Measurements from ENCODE around the gene TMEM108.

TMEM108 gene

DNA sequence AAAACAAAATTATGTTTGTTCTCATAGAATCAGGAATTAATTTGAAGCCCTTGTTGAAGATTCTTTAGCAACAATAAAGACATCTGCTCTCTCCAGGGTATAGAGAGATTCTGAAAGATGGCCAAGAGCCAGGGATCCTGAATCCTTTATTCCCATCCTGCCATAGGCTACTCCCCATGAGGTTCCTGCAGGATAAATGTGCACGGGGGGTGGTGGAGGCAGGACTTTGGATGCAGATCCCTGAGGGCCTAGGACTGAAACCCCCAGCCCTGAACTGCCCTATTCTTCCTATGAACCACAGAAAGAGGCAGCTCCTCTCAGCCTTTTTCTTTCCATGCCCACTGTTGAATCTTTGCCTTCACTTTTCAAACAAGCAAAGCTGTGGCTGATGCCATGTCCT is 17.1 kb downstream of the TMEM108 start:
- no peak for DNase-seq

DNA sequence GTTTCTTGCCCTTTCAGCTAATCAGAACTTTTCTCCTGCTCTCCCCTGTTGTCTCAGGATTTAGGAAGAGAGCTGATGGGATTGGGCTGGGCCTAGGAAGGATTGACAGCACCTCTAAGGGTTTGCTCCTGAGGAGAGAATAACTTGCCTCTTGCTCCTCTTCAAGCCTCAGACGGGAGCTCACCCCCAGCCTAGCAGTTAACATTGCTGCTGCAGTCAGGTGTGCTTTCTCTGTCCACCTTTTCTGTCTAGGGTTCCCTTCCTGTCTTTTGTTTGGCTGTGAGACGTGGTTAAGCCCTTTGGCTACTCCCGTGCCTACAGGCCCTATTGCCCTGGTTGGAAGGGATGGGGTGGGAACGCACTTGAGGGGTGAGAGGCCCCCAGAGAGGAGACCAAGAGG is 20.1 kb downstream of the TMEM108 start:
- DNase-seq: no peak

DNA sequence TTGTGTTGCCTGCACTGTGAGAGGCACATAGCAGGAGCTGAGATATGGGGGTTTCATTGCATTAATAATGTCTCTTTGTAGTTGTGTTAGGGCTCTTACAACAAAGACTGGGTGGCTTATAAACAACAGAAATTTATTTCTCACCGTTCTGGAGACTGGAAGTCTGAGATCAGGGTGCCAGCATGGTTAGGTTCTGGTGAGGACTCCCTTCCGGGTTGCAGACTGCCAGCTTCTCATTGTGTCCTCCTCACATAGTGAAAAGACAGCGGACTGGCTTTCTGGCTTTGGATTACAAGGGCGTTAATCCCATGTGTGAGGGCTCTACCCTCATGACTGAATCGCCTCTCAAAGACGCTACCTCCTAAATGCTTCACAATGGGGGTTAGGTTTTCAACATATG is 20.6 kb downstream of the TMEM108 start:
- DNase-seq: no peak

DNA sequence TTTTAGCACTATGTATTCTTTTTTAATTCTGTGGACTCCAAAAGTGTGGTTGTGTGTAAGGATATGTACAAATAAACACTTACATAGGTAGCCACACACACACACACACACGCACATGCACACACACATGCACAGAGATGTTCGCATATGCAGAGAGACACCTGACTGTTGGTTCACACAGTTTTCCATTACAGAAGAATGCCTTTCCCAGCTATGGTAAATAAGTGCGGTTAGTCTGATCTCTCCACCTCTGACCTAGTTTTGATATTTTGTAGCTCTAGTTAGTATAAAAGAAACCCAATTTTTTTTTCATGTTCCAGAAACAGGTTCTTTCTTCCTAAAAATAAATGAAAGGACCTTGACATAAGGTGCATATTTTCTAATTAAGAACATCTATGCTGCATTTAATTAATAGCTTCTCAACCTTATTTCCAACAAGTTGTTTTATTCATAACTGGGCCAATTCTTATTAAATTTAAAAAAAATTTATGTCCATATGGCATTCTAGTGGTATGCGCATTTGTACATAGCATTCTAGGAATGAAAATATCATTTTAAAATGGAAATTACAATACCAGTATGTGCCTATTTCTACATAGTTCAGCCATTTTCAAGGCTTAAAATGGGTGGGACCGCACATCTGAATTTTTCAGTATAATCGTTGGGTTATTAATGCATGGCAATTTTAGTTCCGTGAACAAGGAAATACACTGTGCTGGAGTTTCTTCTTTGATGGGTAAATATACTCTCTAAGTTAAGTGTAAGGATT is 27.2 kb downstream of the TMEM108 start:
- DNase-seq: no peak

DNA sequence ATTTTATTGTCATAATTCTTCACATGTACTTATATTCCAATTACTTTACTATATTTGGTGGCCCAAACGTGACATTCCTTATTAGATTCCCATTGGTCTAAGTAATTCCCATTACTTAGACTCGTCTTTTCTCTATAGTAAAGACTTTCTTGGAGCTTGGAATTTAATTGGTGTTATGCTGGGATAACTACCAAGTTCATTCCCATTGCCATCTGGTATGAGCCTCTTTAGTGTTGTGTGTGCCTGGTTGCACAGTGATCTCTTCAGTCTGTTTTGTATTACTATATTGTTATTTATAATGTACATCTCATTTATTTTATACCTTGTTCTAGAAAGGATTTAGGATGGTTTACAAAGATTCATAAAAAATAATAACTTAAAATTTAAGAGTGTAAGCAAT is 27.8 kb downstream of the TMEM108 start:
- DNase-seq: no peak

DNA sequence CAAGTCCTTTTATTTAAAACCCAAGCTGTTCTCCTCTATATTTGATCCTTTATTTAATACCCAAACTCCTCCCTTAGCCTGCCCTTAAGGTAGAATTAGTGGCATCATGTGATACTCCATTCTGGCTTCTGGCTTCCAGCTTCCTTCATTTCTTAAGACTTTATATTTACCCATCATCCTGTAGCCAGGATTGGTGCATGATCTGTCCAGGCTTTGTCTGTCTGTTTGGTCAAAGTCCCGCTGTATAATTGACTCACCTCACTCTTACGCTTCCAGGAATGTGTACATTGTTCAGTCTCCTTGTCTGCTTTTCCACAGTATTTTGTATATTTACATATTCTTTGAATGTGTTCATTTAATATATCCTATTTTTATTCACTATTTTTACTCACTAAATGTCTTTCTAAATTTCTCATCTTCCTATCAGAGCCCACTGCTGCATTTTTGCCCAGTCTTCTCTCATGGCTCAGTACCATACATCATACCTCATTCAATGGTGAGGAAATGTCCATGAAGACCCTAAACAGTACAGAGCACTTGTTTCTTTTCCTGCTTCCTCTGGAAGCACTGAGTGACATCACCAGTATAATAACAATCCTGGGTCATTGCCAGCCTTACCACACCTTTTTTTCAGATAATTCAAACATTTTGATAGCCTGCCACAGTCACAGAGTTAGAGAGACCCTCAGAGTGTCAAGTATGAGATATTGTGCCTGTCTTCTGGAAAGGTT is 31.5 kb downstream of the TMEM108 start:
- no peak for DNase-seq

DNA sequence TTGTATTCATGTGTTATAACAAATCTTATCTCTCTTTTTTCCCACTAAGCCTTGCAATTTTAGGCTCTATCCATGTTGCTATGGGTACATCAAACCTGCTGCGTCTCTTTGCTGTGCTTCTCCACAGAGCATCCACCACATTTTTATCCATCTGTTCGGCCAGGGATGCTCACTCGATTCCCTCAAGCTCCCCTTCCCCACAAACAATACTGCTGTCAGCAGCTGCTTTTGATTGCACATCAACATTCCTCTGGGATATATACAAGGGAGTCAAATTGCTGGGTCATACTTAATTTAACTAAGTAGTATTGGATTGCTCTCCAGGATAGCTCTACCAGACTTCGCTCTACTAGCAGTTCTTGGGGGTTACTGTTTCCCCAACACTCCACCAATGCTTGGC is 36.8 kb downstream of the TMEM108 start:
- no peak for DNase-seq

DNA sequence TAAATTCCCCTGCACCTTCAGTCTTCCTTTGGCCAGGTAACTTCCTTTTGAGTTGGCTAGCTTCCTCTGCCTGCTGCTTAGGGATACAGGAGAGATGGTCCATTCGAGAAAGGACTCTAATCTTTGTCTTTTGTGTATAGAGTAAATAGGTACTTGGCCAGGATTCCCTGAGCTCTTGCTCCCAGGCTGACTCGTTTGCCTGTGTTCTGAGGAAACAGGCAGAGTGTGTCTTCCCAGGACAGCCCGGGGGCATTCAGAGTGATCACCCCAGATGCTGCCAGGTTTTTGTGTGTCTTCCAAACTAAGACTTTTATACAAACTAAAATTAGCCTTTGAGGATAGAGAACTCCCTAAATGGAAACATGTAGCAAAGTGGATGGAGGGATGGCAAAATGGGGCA is 39.5 kb downstream of the TMEM108 start:
- no peak for DNase-seq

DNA sequence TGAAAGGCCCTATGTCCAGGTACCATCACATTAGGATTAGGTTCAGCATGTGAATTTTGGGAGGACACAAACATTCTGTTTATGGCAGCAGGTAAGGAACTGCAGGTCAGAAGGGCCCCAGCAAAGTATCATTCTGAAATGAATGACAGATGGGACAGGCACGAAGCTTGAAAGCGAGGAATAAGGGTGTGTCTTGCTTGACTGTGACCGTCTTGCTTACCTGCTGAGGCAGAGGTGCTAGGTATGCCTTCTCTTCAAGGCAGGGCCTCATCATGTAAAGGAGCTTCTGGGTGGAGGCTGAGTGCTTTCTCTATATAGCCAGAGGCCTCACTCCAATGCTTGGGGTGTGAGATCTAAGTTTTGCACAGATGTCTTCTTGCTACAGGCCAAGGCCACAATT is 41.4 kb downstream of the TMEM108 start:
- no peak for DNase-seq

DNA sequence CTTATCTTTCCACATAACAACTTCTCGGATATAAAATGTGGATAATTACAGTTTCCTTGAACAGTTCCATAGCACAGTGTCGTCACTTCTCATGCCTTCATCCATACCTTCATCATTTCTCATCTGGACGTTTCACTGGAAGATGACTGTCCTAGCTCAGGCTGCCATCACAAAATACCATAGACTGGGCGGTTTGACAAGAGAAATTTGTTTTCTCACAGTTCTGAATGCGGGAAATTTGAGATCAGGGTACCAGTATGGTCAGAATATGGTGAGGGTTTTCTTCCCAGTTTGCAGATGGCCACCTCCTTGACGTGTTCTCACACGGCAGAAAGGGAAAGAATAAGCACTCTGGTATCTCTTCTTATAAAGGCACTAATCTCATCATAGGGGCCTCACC is 42.8 kb downstream of the TMEM108 start:
- DNase-seq: no peak

DNA sequence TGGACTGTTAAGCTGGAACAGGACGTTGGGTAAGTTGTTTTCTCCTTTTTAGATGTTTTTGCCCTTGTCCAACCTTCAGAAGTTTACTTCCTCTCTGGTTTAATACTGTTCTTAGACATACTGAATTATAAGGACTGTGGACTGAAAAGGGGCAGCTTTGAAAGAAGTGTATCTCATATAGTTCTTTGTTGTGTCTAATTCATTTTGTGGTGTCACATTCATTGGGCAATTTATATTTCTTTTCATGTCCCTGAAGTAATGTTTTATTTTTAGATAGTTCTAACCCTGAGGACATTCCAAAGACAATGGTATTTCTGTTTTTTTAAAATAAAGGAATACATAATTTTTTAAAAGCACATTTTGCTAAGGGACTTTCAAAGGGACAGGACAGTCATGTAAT is 45.2 kb downstream of the TMEM108 start:
- DNase-seq: no peak

DNA sequence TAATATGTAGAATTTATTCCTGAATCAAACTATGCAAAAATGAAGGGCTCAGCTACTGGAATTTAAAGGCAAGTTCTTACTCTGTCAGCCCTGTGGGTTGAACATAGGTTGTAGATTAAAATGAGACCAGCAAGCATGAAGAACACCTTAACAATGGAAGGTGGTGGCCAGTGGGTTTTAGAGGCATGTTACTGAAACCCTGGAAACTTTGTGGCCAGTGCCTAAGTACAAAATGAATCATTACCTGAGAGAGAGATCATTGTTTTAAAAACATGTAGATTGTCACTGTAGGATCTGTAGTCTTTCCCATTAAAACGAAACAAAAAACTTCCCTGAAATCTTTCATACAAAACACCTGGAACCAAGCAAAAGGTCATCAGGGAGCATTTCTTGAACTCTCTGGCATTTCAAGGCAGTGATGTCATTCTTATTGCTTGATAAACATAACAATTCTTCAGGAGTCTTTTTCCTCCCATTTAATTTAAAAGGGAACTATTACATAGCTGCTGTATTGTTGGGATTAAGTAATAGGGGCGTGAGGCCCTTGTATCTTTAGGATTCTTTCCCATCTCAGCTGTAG is 51.8 kb downstream of the TMEM108 start:
- no peak for DNase-seq

DNA sequence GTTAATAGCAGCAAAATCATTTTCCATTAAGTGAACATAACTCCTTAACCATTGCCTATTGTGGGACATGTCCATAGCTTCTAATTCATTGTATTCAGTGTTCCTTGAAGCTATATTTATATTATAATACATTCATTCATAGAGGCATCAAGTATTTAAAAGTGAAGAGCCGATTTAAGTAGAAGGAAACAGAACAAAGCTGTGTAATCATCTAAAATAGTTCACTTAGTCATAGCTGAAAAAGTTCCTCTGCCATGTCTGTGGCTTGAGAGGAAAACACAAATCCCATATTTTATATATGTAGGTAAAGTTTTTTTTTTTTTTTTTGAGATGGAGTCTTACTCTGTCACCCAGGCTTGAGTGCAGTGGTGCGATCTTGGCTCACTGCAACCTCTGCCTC is 54.5 kb downstream of the TMEM108 start:
- DNase-seq: no peak

DNA sequence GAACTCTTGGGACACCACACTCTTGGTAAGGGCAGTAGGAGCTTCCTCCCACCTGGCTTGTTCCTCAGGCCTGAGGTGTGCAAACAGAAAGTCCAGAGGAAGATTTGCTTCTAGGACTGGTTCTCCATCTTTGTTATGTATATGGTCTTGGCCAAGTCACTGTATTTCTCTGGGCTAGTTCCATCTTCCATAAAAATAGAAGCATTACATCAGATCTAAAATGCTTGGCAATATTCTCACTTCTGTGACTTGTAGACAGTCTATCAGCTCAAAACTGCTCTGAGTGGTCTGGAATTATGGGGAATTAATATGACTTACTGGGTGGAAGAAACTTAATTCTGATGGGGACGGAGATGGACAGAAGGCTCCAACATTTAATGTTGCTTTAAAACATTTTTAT is 55.2 kb downstream of the TMEM108 start:
- no peak for DNase-seq

DNA sequence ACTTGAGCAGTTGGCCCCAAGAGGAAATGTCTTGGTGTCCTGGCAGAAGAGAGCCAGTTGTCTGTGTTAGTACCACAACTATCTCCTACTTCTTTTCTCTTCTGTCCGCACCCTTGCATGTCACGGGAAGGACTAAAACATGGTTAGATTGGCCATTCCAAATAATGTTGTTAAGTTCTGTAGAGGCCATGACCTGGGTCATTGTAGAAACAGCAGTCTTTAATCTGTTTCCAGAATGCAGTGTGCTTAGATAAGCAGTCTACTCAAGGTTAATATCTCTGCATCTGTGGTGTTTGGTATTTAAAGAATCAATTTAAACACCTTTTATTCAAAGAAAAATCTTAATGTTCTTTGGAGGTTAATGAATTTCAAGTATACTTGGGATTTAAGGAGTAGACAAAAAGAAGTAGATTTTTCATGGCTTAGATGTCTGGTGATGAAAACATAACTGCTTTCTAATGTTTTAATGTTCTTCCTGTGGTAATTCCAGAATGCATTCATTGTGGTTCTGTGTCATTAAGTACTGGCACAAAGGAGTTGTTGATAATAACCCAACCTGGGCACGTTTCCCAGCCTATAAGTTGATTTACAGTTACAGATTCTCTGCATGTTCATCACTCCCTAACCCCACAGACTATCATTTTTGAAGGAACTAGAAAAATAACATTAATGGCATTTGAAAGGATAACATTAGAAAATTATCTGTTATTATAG is 58.9 kb downstream of the TMEM108 start:
- no peak for DNase-seq

DNA sequence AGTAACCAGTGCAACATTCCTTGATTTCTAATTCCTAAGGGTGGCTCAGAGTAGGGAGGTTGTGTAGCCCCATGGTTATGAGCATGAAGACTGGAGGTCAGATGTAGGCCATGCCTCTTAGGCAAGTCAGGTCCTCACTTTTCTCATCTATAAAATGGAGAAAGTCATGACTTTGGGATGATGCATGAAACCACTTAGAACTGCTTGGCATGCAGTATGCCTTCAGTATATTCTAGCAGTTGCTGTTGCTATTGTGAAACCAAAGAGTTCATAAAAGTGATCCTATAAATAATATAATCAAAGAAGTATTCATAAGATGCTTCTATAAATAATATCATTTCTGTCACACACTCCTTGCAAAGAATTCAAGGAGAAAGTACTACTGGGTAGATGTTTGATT is 65.5 kb downstream of the TMEM108 start:
- DNase-seq: no peak

DNA sequence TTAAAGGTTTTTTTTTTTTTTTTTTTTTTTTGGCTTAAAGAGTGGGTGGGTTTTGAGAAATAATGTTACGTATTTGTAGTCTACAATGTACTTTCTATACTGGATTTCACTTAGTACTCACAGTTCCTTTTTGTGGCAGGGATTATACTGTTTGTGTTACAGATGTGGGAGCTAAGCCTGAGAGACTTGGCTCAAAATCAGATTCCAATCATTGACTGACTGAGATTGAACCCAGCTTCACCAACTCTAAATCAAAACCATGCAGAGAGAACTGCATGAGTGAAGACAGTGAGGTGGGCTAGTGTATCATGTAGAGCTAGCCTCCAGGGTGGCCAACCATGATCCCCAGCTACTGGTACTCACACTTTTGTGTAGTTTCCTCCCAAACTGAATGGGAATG is 68.0 kb downstream of the TMEM108 start:
- no peak for DNase-seq

DNA sequence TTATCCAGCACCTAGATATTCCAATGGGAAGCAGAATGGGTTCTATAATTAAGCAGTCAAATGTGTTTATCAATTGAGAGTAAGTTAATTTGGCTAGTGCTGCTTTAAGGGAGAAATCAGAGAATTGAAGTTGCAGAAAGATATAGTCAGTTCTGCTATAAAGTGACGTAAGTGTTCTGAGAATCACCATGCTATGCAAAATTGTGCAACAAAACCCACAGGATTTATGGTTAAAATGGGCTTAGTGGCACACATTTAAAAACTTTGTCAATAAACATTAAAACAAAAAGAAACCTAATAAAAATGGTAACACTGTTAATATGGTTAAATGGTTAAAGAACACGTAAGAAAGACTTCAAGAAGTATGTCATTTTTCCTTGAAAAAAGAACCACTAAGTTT is 74.5 kb downstream of the TMEM108 start:
- DNase-seq: no peak

DNA sequence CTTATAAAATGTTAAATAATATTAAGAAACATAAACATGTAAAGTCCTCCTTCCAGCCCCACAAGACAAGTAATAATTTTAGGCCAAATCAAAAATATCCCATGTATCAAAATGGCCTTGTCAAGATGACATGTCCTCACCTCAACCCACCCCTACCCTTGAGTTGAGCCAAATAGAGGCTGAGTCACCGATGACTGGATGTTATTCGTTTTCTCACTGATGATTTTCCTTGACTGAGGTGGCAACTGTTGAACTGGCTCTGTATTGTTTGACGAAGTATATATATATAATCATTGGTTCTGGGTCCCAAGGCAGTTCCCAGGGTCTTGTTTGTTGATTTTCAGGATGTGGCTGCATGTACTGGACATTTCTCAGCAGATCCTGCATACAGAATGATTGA is 75.3 kb downstream of the TMEM108 start:
- DNase-seq: no peak

DNA sequence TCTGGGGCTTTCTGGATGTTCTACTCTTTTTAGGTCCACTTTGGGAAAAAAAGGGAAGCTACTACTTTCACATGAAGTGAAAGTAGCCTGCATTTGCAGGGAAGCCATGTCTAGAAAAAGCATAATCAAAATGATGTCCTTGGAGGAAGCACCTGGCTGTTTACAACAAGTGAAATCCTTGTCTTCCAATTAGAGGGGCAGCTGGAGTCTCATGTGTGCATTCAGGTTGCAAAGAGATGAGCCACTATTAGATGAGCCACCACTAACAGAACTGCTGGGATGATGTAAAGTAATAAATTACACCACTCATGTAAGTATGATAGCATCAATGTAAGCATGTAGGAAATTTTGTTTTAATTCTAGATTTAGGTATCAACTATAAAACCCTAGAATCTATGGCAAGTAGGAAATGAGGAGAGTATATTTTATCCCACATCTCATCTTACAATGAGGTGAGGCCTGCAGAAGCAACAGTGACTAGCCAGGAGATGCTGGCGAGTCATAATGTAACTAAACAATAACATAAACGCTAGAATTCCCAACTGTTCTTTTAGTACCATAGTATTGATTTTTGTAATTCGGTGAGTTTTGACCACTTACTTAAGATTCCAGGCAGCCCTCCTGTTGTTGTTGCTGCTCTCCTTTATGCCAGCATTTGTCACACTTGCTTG is 75.9 kb downstream of the TMEM108 start:
- no peak for DNase-seq

DNA sequence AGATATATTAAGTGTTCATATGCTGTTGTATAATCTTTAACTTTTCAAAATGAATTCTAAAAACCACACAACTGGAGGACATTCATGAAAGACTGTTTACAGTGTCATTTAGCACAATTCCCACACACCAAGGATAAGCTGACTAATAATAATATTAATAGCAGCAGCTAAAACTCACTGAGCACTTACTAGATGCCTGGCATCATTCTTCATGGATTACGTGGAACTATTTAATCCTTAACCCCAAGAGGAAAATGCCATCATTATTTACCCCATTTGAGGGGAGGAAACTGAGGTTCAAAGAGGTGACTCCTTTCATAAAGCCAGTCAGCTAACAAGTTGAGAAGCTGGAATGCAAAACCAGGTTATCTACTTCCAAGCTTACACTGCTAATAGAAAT is 77.0 kb downstream of the TMEM108 start:
- no peak for DNase-seq

DNA sequence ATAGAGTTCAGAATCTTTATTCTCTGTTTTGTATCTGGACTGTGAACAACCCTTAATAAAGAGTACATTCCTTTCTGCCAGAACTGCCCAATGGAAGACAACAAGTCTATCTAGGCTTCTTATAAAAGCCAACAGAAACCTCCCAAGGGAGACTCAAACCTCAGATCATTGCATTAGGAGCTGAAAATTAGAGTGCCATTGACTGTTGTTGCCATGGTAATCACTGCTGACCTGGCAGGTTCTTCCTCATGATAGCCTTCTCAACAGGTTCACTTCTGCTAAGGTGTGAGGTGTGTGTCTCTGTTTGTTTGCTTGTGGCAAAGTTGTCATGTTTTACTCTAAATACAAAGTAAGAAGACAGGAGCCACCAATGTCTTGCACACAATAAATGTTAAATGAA is 79.2 kb downstream of the TMEM108 start:
- no peak for DNase-seq

DNA sequence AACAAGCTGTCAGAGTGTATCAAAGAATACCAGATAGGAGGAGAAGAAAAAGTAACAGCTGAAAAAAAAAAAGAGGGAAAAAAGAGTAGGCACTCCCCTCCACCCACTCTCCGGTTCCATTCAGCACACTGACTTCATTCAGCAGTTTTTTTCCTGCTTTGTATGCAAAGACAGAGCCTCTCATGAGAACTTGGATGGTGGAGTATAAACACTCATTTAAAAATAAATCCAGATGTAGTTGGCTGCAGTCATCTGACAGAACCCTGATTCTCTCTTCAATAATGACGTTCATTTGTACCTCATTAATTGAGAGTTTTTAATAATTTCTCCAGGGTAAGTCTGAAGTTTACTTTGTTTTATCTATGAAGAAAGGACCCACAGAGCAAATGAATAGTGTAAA is 81.0 kb downstream of the TMEM108 start:
- DNase-seq: no peak

Measured in right forelimb (tissue), 1 donor.